HL-60/S4 treated with phorbol 12-myristate 13-acetate at 8.2 ng/mL for 4 days and 3 days (cell line): ENCODE data around the gene DUSP28.

Source experiments
- in situ Hi-C: fragments of 300-500 bp; cut with MboI; formaldehyde crosslinking; loops from 2 replicates; pipeline ENCODE4 v1.15.0; 2022; ENCODE audit warnings: low sequenced_read_pairs

Gene DUSP28

GRCh38 chr2:240597054-240597418, 36.9 kb downstream of the DUSP28 start:
- in situ Hi-C loops, result no loop called here

GRCh38 chr2:240597419-240598181, 37.4 kb downstream of the DUSP28 start:
- in situ Hi-C loops, result no loop called here

- in situ Hi-C loops, result no loop called here
Observed at GRCh38 chr2:240598311-240598911, 38.3 kb downstream of the DUSP28 start.

- in situ Hi-C loops, result no loop called here
Observed at GRCh38 chr2:240599141-240599583, 39.0 kb downstream of the DUSP28 start.

GRCh38 chr2:240600451-240600961, 40.3 kb downstream of the DUSP28 start:
- in situ Hi-C loops, result no loop called here

GRCh38 chr2:240601061-240601830, 41.1 kb downstream of the DUSP28 start:
- in situ Hi-C loops, result no loop called here

GRCh38 chr2:240601831-240602160, 41.6 kb downstream of the DUSP28 start:
- in situ Hi-C loops, result no loop called here

GRCh38 chr2:240602266-240603050, 42.3 kb downstream of the DUSP28 start:
- in situ Hi-C loops, result no loop called here

- in situ Hi-C loops, result no loop called here
Observed at GRCh38 chr2:240603081-240603835, 43.1 kb downstream of the DUSP28 start.

GRCh38 chr2:240603846-240604245, 43.7 kb downstream of the DUSP28 start:
- in situ Hi-C loops, result no loop called here

GRCh38 chr2:240604291-240604938, 44.3 kb downstream of the DUSP28 start:
- in situ Hi-C loops, result no loop called here

- in situ Hi-C loops, result no loop called here
Observed at GRCh38 chr2:240604939-240605716, 45.0 kb downstream of the DUSP28 start.

- in situ Hi-C loops, result no loop called here
Observed at GRCh38 chr2:240605867-240606743, 45.9 kb downstream of the DUSP28 start.

GRCh38 chr2:240611601-240612210, 51.5 kb downstream of the DUSP28 start:
- in situ Hi-C loops, result no loop called here
